ENCODE measurements around the gene CUX1. TPM values are rescaled to one million over a fixed set of nuclear protein-coding genes. Genes with fewer than 3 reads are reported as not detected.

The CUX1 gene
- total RNA-seq, 3 donors from 2014 or later, result 85.2 to 167 (median 120) TPM

DNA sequence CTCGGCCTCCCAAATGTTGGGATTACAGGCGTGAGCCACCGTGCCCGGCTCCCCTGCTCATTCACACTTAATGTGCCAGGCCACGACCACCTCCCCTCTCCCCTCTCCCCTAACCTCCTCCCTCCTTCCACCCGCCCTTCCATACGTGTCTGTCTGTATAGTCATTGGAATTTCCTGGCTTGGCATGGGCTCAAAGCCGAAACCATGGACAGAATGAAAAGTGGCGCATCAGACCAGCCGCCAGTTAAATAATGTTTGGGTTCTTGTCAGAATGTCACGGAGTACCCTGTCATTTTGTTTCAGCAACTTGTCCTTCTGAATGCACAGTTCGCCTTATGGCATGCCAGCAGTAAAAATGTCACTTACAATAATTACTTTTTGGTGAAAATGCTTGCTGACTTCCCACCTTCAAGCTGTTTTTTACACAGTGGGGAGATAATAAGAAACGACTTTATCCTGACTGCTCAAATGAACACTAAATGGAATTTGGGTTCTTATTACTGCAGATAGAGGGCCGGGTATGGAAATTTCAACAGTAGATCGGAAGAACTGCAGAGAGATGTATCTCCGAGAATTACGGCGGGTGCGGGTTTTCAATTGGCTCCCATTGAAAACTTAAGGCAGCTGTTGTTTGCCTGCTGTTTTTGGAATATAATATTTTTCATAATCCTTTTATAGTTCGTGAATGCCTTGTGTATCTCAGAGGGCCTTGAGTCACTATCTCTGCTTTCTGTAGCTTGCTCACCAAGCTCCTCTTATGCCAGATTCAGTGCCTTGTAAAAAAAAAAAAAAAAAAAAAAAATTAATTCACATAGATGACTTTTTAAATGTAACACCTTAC lies 403.8 kb downstream of the CUX1 start:
- ATAC-seq, result no peak
- Histone ChIP-seq H3K4me1 (ENCODE audit: low read depth) (no peaks in the 10 kb centered on the region), H3K4me3 (no peak overlapping the region), H3K9me3 (no peaks in the 10 kb centered on the region), H3K36me3 (ENCODE audit: low read depth) (no peaks in the 10 kb centered on the region)
- DNase-seq, result no peak
- TF ChIP-seq, protein P1, sequence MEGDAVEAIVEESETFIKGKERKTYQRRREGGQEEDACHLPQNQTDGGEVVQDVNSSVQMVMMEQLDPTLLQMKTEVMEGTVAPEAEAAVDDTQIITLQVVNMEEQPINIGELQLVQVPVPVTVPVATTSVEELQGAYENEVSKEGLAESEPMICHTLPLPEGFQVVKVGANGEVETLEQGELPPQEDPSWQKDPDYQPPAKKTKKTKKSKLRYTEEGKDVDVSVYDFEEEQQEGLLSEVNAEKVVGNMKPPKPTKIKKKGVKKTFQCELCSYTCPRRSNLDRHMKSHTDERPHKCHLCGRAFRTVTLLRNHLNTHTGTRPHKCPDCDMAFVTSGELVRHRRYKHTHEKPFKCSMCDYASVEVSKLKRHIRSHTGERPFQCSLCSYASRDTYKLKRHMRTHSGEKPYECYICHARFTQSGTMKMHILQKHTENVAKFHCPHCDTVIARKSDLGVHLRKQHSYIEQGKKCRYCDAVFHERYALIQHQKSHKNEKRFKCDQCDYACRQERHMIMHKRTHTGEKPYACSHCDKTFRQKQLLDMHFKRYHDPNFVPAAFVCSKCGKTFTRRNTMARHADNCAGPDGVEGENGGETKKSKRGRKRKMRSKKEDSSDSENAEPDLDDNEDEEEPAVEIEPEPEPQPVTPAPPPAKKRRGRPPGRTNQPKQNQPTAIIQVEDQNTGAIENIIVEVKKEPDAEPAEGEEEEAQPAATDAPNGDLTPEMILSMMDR (IDR thresholded peaks at IDR 0.05), result no peak
- intact Hi-C loops (cut with DNase I, micrococcal nuclease), result no loop called here

DNA sequence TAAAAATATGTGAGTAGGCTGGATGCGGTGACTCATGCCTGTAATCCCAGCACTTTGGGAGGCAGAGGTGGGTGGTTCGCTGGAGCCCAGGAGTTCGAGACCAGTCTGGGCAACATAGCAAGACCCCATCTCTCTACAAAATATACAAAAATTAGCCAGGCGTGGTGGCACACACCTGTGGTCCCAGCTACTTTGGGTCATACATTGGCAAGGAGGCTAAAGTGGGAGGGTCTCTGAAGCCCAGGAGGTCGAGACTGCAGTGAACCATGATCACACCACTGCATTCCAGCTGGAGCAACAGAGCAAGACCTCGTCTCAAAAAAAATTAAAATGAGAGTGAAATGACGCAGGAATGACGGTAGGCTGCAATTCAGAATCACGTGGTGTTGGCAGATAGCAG lies 404.5 kb downstream of the CUX1 start:
- H3K4me1 ChIP-seq (ENCODE audit: low read depth), result no peaks in the 10 kb centered on the region
- no peak for DNase-seq
- H3K4me3 ChIP-seq, result no peak overlapping the region
- H3K36me3 ChIP-seq (ENCODE audit: low read depth), result no peaks in the 10 kb centered on the region
- TF ChIP-seq, protein P1 (IDR thresholded peaks at IDR 0.05), result no peak
- ATAC-seq, result no peak
- no peaks in the 10 kb centered on the region for H3K9me3 ChIP-seq
- intact Hi-C loops (cut with DNase I, micrococcal nuclease), result no loop called here

DNA sequence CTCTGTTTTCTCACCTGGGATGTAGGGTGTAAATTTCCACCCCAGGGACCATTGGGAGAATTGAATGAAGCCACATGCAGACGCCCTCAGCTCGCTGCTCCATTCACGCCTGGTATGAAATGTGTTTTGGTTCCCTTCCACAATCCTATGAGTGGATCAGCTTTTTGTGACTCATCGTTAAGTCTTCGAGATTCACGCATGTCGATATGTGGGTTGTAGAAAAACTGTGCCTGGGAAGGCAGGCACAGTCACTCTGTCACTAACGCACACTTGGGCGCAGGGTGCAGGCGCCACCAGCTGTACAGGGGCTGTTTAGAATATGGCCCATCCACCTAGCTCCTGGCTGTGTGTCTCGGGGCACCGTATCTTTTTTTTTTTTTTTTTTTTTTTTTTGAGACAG lies 405.0 kb downstream of the CUX1 start:
- TF ChIP-seq, protein P1 (IDR thresholded peaks at IDR 0.05), result no peak
- no peaks in the 10 kb centered on the region for H3K36me3 ChIP-seq (ENCODE audit: low read depth)
- DNase-seq (no peak), ATAC-seq (no peak)
- intact Hi-C loops (cut with DNase I, micrococcal nuclease), result no loop called here
- no peaks in the 10 kb centered on the region for H3K4me1 ChIP-seq (ENCODE audit: low read depth)
- H3K9me3 ChIP-seq, result no peaks in the 10 kb centered on the region
- H3K4me3 ChIP-seq, result no peak overlapping the region

DNA sequence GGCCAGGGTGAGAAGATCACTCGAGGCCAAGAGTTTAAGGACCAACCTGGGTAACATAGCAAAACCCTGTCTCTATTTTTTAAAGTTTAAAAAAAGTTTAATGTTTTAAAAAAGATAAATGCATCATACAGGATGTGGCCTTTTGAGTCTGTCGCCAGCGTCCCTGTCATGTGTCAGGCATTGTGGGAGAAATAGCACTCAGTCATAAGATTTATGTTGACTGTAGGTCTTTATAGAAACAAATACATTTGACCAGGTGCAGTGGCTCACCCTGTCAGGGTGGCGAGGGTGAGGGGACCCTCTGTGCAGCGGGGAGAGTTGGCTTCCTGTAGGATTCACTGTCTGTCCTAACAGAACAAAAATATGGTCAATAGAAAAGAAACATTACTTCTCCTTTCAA lies 405.8 kb downstream of the CUX1 start:
- no peak for DNase-seq
- ATAC-seq, result no peak
- TF ChIP-seq, protein P1 (IDR thresholded peaks at IDR 0.05), result no peak
- Histone ChIP-seq H3K36me3 (ENCODE audit: low read depth) (no peaks in the 10 kb centered on the region), H3K4me3 (no peak overlapping the region), H3K4me1 (ENCODE audit: low read depth) (no peaks in the 10 kb centered on the region), H3K9me3 (no peaks in the 10 kb centered on the region)
- intact Hi-C loops (cut with DNase I, micrococcal nuclease), result no loop called here

DNA sequence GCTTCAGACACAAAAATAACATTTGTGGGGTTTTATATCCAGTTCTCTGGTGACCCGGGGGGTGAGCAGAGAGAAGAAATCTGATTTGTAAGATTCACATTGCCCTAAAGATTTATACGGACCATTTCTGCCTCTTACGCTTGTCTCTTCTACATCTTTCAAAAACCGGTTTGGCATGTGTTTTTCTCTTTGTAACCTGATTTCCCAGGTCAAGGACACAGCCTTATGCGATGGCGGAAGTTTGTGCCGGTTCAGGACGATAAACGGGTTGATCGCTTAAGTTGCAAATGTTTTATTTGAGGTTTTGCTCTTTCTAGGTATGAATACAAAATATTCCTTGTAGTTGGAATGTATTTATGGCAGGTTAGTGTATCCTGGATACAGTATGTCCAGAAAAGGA lies 407.6 kb downstream of the CUX1 start:
- H3K9me3 ChIP-seq, result no peaks in the 10 kb centered on the region
- no peak for DNase-seq
- H3K36me3 ChIP-seq (ENCODE audit: low read depth), result no peaks in the 10 kb centered on the region
- TF ChIP-seq, protein P1 (IDR thresholded peaks at IDR 0.05), result no peak
- H3K4me1 ChIP-seq (ENCODE audit: low read depth), result no peaks in the 10 kb centered on the region
- H3K4me3 ChIP-seq, result no peak overlapping the region
- intact Hi-C loops (cut with DNase I, micrococcal nuclease), result no loop called here
- no peak for ATAC-seq

Measured in mucosa of descending colon (tissue), 3 donors.